Right lobe of liver (tissue), 6 donors: Measurements from ENCODE around the gene ECI1. TPM values are rescaled to one million over a fixed set of nuclear protein-coding genes. Genes with fewer than 3 reads are reported as not detected.

Experiments
- ATAC-seq, 4 donors: fragments of 200-7000 bp; cut with Tn5 transposase; one replicate each; pipeline ENCODE4 v1.9.1; 2020; ENCODE audit warnings: mild to moderate bottlenecking in 4 of 4, moderate library complexity in 4 of 4
- DNase-seq, 3 donors: peaks; one replicate each; pipeline ENCODE4 v3.0.0-alpha.2; 2020
- H3K27ac ChIP-seq, 3 donors: fragments of 200-600 bp; one replicate each; pipeline ENCODE4 v1.8.0; 2022
- H3K27me3 ChIP-seq, 2 donors: fragments of 200-600 bp; one replicate each; pipeline ENCODE4 v1.8.0; 2022
- H3K36me3 ChIP-seq, 4 donors: fragments of 200-600 bp; sonication (generic) in 1 of 4; one replicate each; pipeline versions ENCODE4 v1.5.1 to v1.8.0; 2017 to 2022; ENCODE audit warnings: control low read depth in 1 of 4
- H3K4me1 ChIP-seq, 4 donors: fragments of 200-600 bp; sonication (generic) in 1 of 4; one replicate each; pipeline versions ENCODE4 v1.5.1 to v1.8.0; 2017 to 2022; ENCODE audit warnings: control low read depth in 1 of 4
- H3K4me3 ChIP-seq, 3 donors: fragments of 200-600 bp; one replicate each; pipeline ENCODE4 v1.8.0; 2022
- H3K9me3 ChIP-seq, 4 donors: fragments of 200-600 bp; sonication (generic) in 1 of 4; one replicate each; pipeline versions ENCODE4 v1.5.1 to v1.8.0; 2017 to 2022; ENCODE audit warnings: control low read depth in 1 of 4
- POLR2A ChIP-seq: fragments of 450-650 bp; IDR thresholded peaks from one replicate; pipeline ENCODE4 v1.6.1; 2017; ENCODE audit warnings: antibody characterized with exemption, mild to moderate bottlenecking
- WGBS: methylation state at CpG from one replicate; pipeline ENCODE4 v1.1.6; 2018; ENCODE audit warnings: low coverage, low lambda C conversion rate; ENCODE audit not compliant: insufficient coverage; ENCODE audit errors: missing lambda C conversion rate; 5-methylcytosine and 5-hydroxymethylcytosine counted together
- intact Hi-C, 2 donors: fragments of 100-400 bp; cut with DNase I; formaldehyde crosslinking; loops; one replicate each; pipeline versions ENCODE4 v1.11.2 to v1.14.1; 2022
- total RNA-seq, 6 experiments: library from RNA; depleted of rRNA in 2 of 6; stranded (reverse); fragments of >200 nt in 2 of 6; fragmentation: NEBNext Ultra II Directional in 3 of 6; extraction: Animal tissue kit (Norgen Biotek cat#: 25700) in 3 of 6; gene quantifications; one replicate each; pipeline versions ENCODE4 v1.1.0 to v1.2.4, GENCODE V29; 2016 to 2023
- TF ChIP-seq, protein P1 (sequence below), 4 donors: fragments of 200-600 bp in 3 of 4; fragments of 450-650 bp in 1 of 4; IDR thresholded peaks; one replicate each; pipeline versions ENCODE4 v1.5.1 to v1.8.0; 2016 to 2022; ENCODE audit warnings: antibody characterized with exemption in 4 of 4, mild to moderate bottlenecking in 2 of 4
- donor health status: DM: no; HTN: yes; CAD: no.
- donor health status: DM: no; HTN: no; CAD: no.
- donor health status: DM: no; HTN: no; CAD: no.
- donor health status: DM: no; HTN: yes; CAD: no.
- donor health status: DM: no; HTN: yes; CAD: no.

Gene ECI1
- total RNA-seq, 6 experiments from 2014 or later, result 68.1 to 150 (median 85.5) TPM

DNA sequence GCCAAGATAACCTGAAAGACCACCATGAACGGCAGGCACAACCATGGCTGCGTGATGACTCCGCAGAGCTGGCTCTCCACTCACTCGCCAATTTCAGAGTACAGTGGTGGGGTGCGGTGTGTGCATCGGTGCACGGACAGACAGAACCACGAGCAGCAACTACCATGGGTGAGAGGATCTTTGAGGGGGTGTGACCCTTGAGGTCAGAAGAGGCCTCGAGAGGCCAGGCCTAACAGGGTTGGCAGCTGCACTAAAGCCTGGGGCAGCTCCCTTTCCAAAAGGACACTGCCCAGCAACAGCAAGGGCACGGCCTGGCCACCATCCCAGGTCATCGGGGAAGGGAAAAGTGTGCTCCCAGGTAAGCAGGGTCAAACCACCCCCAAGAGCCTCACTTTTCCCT, 1.9 kb upstream of the ECI1 start:
- peak overlapping the region in 1 of 3 donors; percentile 13 for H3K27ac ChIP-seq
- H3K9me3 ChIP-seq, result no peaks in the 10 kb centered on the region
- whole genome bisulfite sequencing, result 63% methylated on average over 2 of the region's 11 CpGs
- H3K4me1 ChIP-seq, result peaks cover 0 to 48% (median 10%) of the 10 kb centered on the region in 4 donors
- peak in 1 of 4 donors; percentile 30 for ATAC-seq
- H3K36me3 ChIP-seq, result peaks cover 4 to 45% (median 17%) of the 10 kb centered on the region in 4 donors
- TF ChIP-seq, protein P1, sequence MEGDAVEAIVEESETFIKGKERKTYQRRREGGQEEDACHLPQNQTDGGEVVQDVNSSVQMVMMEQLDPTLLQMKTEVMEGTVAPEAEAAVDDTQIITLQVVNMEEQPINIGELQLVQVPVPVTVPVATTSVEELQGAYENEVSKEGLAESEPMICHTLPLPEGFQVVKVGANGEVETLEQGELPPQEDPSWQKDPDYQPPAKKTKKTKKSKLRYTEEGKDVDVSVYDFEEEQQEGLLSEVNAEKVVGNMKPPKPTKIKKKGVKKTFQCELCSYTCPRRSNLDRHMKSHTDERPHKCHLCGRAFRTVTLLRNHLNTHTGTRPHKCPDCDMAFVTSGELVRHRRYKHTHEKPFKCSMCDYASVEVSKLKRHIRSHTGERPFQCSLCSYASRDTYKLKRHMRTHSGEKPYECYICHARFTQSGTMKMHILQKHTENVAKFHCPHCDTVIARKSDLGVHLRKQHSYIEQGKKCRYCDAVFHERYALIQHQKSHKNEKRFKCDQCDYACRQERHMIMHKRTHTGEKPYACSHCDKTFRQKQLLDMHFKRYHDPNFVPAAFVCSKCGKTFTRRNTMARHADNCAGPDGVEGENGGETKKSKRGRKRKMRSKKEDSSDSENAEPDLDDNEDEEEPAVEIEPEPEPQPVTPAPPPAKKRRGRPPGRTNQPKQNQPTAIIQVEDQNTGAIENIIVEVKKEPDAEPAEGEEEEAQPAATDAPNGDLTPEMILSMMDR (IDR thresholded peaks at IDR 0.05), result no peak
- no peak for TF ChIP-seq POLR2A
- H3K27me3 ChIP-seq, result no peaks in the 10 kb centered on the region
- H3K4me3 ChIP-seq, result no peak overlapping the region
- intact Hi-C loops, result no loop called here
- DNase-seq, result peak in 1 of 3 donors; percentile 69

DNA sequence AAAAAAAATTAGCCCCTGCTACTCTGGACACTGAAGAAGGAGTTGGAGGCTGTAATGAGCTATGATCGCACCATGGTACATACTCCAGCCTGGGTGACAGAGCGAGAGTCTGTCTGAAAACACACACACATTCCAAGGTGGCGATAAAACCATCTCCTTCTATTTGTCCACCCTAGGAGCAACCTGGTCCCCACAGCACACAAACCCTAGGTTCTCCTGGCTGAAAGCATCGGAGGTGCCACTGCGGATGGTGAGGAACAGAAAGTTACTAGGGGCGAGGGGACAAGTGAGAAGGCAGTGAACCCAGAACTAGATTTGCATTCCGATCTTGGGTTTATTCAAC, 1.4 kb upstream of the ECI1 start:
- Histone ChIP-seq H3K9me3 (no peaks in the 10 kb centered on the region), H3K4me1 (peaks cover 0 to 48% (median 10%) of the 10 kb centered on the region in 4 donors), H3K36me3 (peaks cover 4 to 39% (median 17%) of the 10 kb centered on the region in 4 donors), H3K27me3 (no peaks in the 10 kb centered on the region), H3K27ac (peak overlapping the region in 1 of 3 donors; percentile 13), H3K4me3 (no peak overlapping the region)
- no peak for TF ChIP-seq POLR2A
- TF ChIP-seq, protein P1 (IDR thresholded peaks at IDR 0.05), result no peak
- DNase-seq (no peak), ATAC-seq (no peak)
- intact Hi-C loops, result no loop called here
- 96% methylated on average over 7 of the region's 7 CpGs for WGBS

DNA sequence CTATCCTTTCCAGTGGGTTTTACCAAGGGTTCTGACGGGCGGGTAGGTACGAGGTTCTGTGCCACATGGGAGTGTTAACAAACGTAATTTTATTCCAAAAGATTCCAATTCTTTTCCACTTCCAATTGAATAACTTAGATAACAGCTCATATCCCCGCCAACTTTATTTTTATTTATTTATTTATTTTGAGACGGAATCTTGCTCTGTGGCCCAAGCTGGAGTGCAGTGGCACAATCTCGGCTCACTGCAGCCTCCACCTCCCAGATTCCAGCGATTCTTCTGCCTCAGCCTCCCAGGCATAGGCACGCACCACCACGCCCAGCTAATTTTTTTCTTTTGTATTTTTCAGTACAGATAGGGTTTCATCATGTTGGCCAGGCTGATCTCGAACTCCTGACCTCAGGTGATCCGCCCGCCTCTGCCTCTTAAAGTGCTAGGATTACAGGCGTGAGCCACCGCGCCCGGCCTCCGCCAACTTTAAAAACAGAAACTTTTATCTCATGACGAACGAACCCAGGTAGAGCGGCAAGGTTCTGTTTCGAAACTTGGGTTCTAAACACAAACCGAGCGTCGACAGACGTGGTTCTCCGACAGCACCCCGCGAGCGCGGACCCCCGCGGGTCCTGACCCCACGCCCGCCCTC, 613 bp downstream of the ECI1 start:
- 3% methylated on average over 21 of the region's 35 CpGs for WGBS
- TF ChIP-seq POLR2A, result no peak
- TF ChIP-seq, protein P1 (IDR thresholded peaks at IDR 0.05), result no peak
- H3K4me1 ChIP-seq, result peaks cover 0 to 48% (median 10%) of the 10 kb centered on the region in 4 donors
- intact Hi-C loops, result no loop called here
- H3K9me3 ChIP-seq, result no peaks in the 10 kb centered on the region
- H3K27ac ChIP-seq, result peak overlapping the region; percentile 64 to 93 (median 76)
- ATAC-seq (peak in 3 of 4 donors; percentile 5 to 11 (median 7)), DNase-seq (no peak)
- H3K36me3 ChIP-seq, result peaks cover 4 to 31% (median 8%) of the 10 kb centered on the region in 4 donors
- H3K27me3 ChIP-seq, result no peaks in the 10 kb centered on the region
- H3K4me3 ChIP-seq, result peak overlapping the region; percentile 69 to 88 (median 74)

DNA sequence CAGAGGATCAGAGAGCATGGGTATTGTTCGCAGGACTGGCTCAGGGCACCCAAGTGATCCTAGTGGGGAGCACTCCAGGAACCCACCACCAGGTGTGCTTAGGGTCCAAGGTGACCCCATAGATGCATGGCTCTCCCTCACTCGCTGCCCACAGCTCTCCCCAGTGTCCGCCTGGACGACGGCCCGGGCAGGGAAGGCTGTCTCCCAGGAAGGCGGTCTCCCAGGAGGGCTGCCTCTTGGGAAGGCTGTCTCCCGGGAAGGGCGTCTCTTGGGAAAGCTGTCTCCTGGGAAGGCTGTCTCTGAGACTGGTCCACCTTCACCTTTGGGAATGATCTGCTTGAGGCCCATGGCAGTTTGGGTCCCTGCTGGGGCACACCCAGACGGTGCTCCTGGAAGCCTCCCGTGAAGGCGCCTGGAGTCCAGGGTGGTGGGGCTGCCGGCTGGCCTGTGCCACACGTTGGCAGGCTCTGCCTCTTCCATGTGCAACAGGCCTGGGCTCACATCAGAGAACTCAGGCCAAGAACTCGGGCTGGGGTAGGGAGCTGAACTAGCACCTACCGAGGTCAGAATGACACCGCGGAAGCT, 5.0 kb downstream of the ECI1 start:
- no peak overlapping the region for H3K27ac ChIP-seq
- TF ChIP-seq POLR2A, result no peak
- TF ChIP-seq, protein P1 (IDR thresholded peaks at IDR 0.05), result no peak
- no peak for DNase-seq
- no peaks in the 10 kb centered on the region for H3K9me3 ChIP-seq
- intact Hi-C loops, result no loop called here
- H3K4me3 ChIP-seq, result no peak overlapping the region
- ATAC-seq, result no peak
- no peaks in the 10 kb centered on the region for H3K27me3 ChIP-seq
- H3K4me1 ChIP-seq, result peaks cover 0 to 23% (median 5%) of the 10 kb centered on the region in 4 donors
- WGBS, result 90% methylated on average over 2 of the region's 18 CpGs
- H3K36me3 ChIP-seq, result peaks cover 0 to 50% (median 17%) of the 10 kb centered on the region in 4 donors
